Neuronal stem cell (in vitro differentiated cells): Measurements from ENCODE around the gene ATP6V0E1. TPM values are rescaled to one million over a fixed set of nuclear protein-coding genes. Genes with fewer than 3 reads are reported as not detected.

Experiments used
- DNase-seq: peaks from one replicate; pipeline ENCODE4 v3.0.0-alpha.2; 2013; ENCODE audit warnings: low spot score
- H2AFZ ChIP-seq: one replicate; pipeline ENCODE4 v1.6.1; 2013; ENCODE audit warnings: mild to moderate bottlenecking, low read length, inconsistent platforms
- H2AK5ac ChIP-seq: 2 replicates; pipeline ENCODE4 v1.6.1; 2013; ENCODE audit warnings: low read depth, mild to moderate bottlenecking, inconsistent platforms, low read length, moderate library complexity, mixed read lengths
- H2BK120ac ChIP-seq: 2 replicates; pipeline ENCODE4 v1.6.1; 2013; ENCODE audit warnings: low read depth, mild to moderate bottlenecking, inconsistent platforms, low read length, moderate library complexity, mixed read lengths
- H2BK12ac ChIP-seq: one replicate; pipeline ENCODE4 v1.6.1; 2013; ENCODE audit warnings: low read length, inconsistent platforms
- H2BK15ac ChIP-seq: 2 replicates; pipeline ENCODE4 v1.6.1; 2013; ENCODE audit warnings: mild to moderate bottlenecking, low read length, inconsistent platforms, mixed read lengths
- H2BK5ac ChIP-seq: one replicate; pipeline ENCODE4 v1.6.1; 2013; ENCODE audit warnings: inconsistent platforms, mild to moderate bottlenecking, low read length, moderate library complexity
- H3K14ac ChIP-seq: one replicate; pipeline ENCODE4 v1.6.1; 2013; ENCODE audit warnings: low read length, inconsistent platforms
- H3K18ac ChIP-seq: 2 replicates; pipeline ENCODE4 v1.6.1; 2013; ENCODE audit warnings: low read length, inconsistent platforms
- H3K23ac ChIP-seq: 2 replicates; pipeline ENCODE4 v1.6.1; 2013; ENCODE audit warnings: low read depth, mild to moderate bottlenecking, mixed read lengths, low read length, inconsistent platforms; ENCODE audit not compliant: poor library complexity
- H3K27ac ChIP-seq: replicated peaks from 3 replicates; pipeline ENCODE4 v1.5.1; 2013; ENCODE audit warnings: low read length, inconsistent platforms
- H3K27me3 ChIP-seq, 3 experiments: 2 replicates each; pipeline ENCODE4 v1.6.1; 2013; ENCODE audit warnings: low read length in 3 of 3, mild to moderate bottlenecking in 2 of 3, inconsistent platforms in 1 of 3, low read depth in 1 of 3, mixed read lengths in 1 of 3, moderate library complexity in 1 of 3; ENCODE audit not compliant: control insufficient read depth in 3 of 3, insufficient read depth in 3 of 3
- H3K36me3 ChIP-seq, 2 donors: replicated peaks in 1 of 2; 2 replicates each; pipeline ENCODE4 v1.6.1; 2013; ENCODE audit warnings: low read length in 2 of 2; ENCODE audit not compliant: control insufficient read depth in 2 of 2, insufficient read depth in 2 of 2
- H3K4ac ChIP-seq: 2 replicates; pipeline ENCODE4 v1.6.1; 2013; ENCODE audit warnings: inconsistent platforms, mild to moderate bottlenecking, low read length, moderate library complexity
- H3K4me1 ChIP-seq, 2 donors: 1 replicate in 1 of 2; 2 replicates in 1 of 2; pipeline ENCODE4 v1.6.1; 2013; ENCODE audit warnings: low read length in 2 of 2, low read depth in 1 of 2; ENCODE audit not compliant: control insufficient read depth in 2 of 2, insufficient read depth in 1 of 2
- H3K4me2 ChIP-seq: one replicate; pipeline ENCODE4 v1.6.1; 2013; ENCODE audit warnings: mild to moderate bottlenecking, low read length, inconsistent platforms; ENCODE audit not compliant: insufficient read depth, poor library complexity, severe bottlenecking
- H3K4me3 ChIP-seq, 2 donors: 2 replicates each; pipeline ENCODE4 v1.5.1; 2013; ENCODE audit warnings: low read length in 2 of 2, mild to moderate bottlenecking in 2 of 2, inconsistent platforms in 1 of 2, moderate library complexity in 1 of 2
- H3K79me1 ChIP-seq: one replicate; pipeline ENCODE4 v1.6.1; 2013; ENCODE audit warnings: low read depth, mild to moderate bottlenecking, inconsistent platforms, low read length, moderate library complexity
- H3K9ac ChIP-seq: one replicate; pipeline ENCODE4 v1.6.1; 2013; ENCODE audit warnings: mild to moderate bottlenecking, low read depth, low read length, inconsistent platforms; ENCODE audit not compliant: poor library complexity
- H3K9me3 ChIP-seq, 2 donors: replicated peaks in 1 of 2; 2 replicates each; pipeline versions ENCODE3 to v1.6.1; 2013; ENCODE audit warnings: low read length in 2 of 2, mild to moderate bottlenecking in 2 of 2, inconsistent platforms in 1 of 2, low read depth in 1 of 2, mixed read lengths in 1 of 2, moderate library complexity in 1 of 2; ENCODE audit not compliant: control insufficient read depth in 2 of 2, insufficient read depth in 1 of 2
- H4K8ac ChIP-seq: one replicate; pipeline ENCODE4 v1.6.1; 2013; ENCODE audit warnings: low read depth, mild to moderate bottlenecking, inconsistent platforms, low read length, moderate library complexity
- H4K91ac ChIP-seq: one replicate; pipeline ENCODE4 v1.6.1; 2013; ENCODE audit warnings: low read length, low read depth, mild to moderate bottlenecking, inconsistent platforms; ENCODE audit not compliant: poor library complexity
- WGBS, 2 donors: extraction: QIAGEN DNeasy Blood & Tissue Kit; methylation state at CpG; one replicate each; pipeline ENCODE4 v1.1.7; 2013; ENCODE audit warnings: missing lambda C conversion rate in 2 of 2, mixed read lengths in 1 of 2; ENCODE audit not compliant: insufficient read length in 2 of 2, insufficient replicate concordance in 1 of 2; ENCODE audit errors: extremely low coverage in 2 of 2; 5-methylcytosine and 5-hydroxymethylcytosine counted together
- polyA plus RNA-seq, 2 experiments: library from polyadenylated mRNA; stranded (reverse); fragments of 200-250 nt; gene quantifications; one replicate each; pipeline ENCODE4 v1.2.3, GENCODE V29; 2013

The ATP6V0E1 gene
- polyA plus RNA-seq (2013, experiment 1 of 2): 82.7 TPM
- polyA plus RNA-seq (2013, experiment 2 of 2): 83.3 TPM

DNA sequence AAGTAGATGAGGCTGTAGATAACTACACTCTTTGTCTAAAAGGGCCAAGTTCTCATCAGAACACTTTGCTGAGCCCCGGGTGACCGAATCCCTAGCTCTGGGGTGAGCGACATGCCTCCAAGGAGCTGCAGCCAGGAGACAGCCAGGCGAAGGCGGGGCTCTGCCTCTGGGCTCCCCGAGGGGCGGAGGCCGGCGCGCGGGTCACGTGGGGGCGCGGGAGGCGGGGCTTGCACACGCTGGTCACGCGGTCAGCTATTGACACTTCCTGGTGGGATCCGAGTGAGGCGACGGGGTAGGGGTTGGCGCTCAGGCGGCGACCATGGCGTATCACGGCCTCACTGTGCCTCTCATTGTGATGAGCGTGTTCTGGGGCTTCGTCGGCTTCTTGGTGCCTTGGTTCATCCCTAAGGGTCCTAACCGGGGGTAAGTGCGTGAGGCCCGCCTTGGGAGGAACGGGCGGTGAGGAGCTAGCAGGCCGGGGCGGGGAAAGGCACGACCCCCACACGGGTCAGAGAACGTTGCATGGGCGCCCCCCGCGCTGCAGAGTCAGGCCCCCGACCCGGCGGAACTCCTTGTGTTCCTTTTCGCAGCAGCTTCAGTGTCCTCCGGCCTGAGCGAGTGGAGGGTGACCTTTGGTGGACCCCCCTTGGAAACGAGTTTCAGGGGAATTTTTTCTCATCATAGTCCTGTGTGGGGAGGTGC, at the start of gene ATP6V0E1:
Gene ATP6V0E1, plus strand, starts transcription at position 230 of the 702 bp plus-strand sequence. Its CDS starts 90 bp downstream, at position 320.
- no CpG with 5 or more reads among the region's 49 CpGs for WGBS, 2 donors
- Histone ChIP-seq H3K4me1 (peaks cover 0 to 2% of the 10 kb centered on the region in 2 donors), H3K23ac (peak within 1 kb of the TSS; percentile 90), H3K4ac (no peak within 1 kb of the TSS), H2BK5ac (no peak within 1 kb of the TSS), H2AK5ac (no peak within 1 kb of the TSS), H3K9ac (peak within 1 kb of the TSS; percentile 97), H4K8ac (no peak within 1 kb of the TSS), H3K4me2 (peak within 1 kb of the TSS; percentile 66), H3K79me1 (peaks cover 4% of the 10 kb centered on the region), H2AFZ (peak within 1 kb of the TSS; percentile 87), H2BK120ac (no peak within 1 kb of the TSS), H2BK12ac (no peak within 1 kb of the TSS), H3K9me3 (no peaks in the 10 kb centered on the region), H3K27ac (peak within 1 kb of the TSS; percentile 17), H3K14ac (no peak within 1 kb of the TSS), H2BK15ac (no peak within 1 kb of the TSS), H4K91ac (no peak within 1 kb of the TSS), H3K18ac (peak within 1 kb of the TSS; percentile 87), H3K36me3 (peaks cover 4 to 30% of the 10 kb centered on the region in 2 donors), H3K4me3 (peak within 1 kb of the TSS; percentile 83 to 93), H3K27me3 (no peaks in the 10 kb centered on the region)
- peak; percentile 89 for DNase-seq

DNA sequence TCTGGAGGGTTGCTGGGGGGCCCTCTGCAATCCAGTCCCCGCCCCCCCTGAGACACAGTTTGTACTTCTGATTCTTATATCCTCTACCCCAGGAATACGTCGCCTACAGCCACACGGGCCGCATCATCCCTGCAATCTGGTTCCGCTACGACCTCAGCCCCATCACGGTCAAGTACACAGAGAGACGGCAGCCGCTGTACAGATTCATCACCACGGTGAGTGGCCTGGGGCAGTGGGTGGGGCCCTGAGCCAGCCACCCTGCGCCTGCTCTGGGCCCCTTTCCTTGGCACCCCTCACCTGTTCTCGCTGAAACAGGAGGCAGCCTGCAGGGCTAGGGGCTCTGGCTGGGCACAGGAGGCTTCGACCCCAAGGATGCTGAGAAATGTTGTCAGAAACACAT, 48.5 kb upstream of the ATP6V0E1 start:
- no peak overlapping the region for H2BK15ac ChIP-seq
- H4K91ac ChIP-seq: no peak overlapping the region
- H3K4me2 ChIP-seq: no peak overlapping the region
- peaks cover 16 to 72% of the 10 kb centered on the region in 2 donors for H3K36me3 ChIP-seq
- H4K8ac ChIP-seq: no peak overlapping the region
- H3K23ac ChIP-seq: no peak overlapping the region
- H2AK5ac ChIP-seq: no peak overlapping the region
- H3K4me3 ChIP-seq: no peak overlapping the region
- WGBS, 2 donors: no CpG with 5 or more reads among the region's 14 CpGs
- H3K14ac ChIP-seq: no peak overlapping the region
- H3K9me3 ChIP-seq: no peaks in the 10 kb centered on the region
- no peak for DNase-seq
- H3K27ac ChIP-seq: no peak overlapping the region
- H2BK5ac ChIP-seq: peak overlapping the region; percentile 40
- no peak overlapping the region for H2BK120ac ChIP-seq
- H3K79me1 ChIP-seq: peaks cover 7% of the 10 kb centered on the region
- H2AFZ ChIP-seq: no peak overlapping the region
- H2BK12ac ChIP-seq: no peak overlapping the region
- peaks cover 8% of the 10 kb centered on the region in 2 donors for H3K4me1 ChIP-seq
- H3K9ac ChIP-seq: no peak overlapping the region
- no peak overlapping the region for H3K4ac ChIP-seq
- H3K18ac ChIP-seq: no peak overlapping the region
- H3K27me3 ChIP-seq: no peaks in the 10 kb centered on the region

DNA sequence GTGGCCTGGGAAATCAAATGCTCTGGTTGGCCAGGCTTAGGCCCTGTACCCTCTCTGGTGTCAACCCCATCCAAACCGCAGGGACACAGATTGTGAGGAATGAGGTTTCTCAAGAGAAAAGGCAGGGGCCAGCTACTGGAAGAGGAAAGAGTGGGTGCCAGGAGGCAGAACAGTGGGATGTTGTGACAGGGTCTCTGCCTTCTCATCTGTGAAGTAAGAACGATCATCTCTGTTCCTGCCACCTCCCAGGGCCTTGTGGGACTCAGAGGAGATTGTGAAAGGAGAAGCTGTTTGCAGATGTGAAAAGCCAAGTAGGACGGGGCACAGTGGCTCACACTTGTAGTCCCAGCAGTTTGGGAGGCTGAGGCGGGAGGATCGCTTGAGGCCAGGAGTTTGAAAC, 47.2 kb upstream of the ATP6V0E1 start:
- Histone ChIP-seq H3K27me3 (no peaks in the 10 kb centered on the region), H3K4me3 (no peak overlapping the region), H3K9ac (peak overlapping the region; percentile 22), H3K79me1 (peaks cover 7% of the 10 kb centered on the region), H3K9me3 (no peaks in the 10 kb centered on the region), H4K8ac (no peak overlapping the region), H2BK5ac (no peak overlapping the region), H3K4ac (no peak overlapping the region), H3K14ac (no peak overlapping the region), H3K36me3 (peaks cover 20 to 82% of the 10 kb centered on the region in 2 donors), H2BK12ac (no peak overlapping the region), H3K4me1 (peaks cover 8% of the 10 kb centered on the region in 2 donors), H3K4me2 (no peak overlapping the region), H2BK15ac (no peak overlapping the region), H3K18ac (no peak overlapping the region), H2AFZ (no peak overlapping the region), H3K27ac (no peak overlapping the region), H4K91ac (no peak overlapping the region), H2BK120ac (no peak overlapping the region), H2AK5ac (no peak overlapping the region), H3K23ac (no peak overlapping the region)
- DNase-seq: no peak
- no CpG with 5 or more reads among the region's 5 CpGs for WGBS, 2 donors

DNA sequence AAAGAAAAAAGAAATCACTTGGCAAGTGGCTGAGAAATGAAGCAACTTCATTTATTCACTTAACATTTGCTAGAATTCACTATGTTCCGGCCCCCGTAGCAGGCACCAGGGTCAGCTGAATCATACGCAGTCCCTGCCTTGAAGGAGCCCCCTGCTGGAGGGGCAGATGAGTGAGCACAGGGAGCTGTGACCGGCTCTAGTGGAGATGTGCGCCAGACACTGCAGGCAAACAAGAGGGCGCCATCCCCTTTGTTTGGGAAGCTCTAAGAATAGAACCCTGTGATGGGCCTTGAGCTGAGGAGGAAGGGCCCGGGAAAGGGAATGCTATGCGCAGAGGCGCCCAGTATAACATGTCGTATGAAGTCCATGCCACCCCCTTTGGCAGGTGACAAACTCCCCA, 44.5 kb upstream of the ATP6V0E1 start:
- Histone ChIP-seq H2AK5ac (no peak overlapping the region), H3K4ac (peak overlapping the region; percentile 37), H2BK12ac (no peak overlapping the region), H3K9me3 (no peaks in the 10 kb centered on the region), H3K27me3 (no peaks in the 10 kb centered on the region), H4K91ac (no peak overlapping the region), H3K4me3 (no peak overlapping the region), H2AFZ (no peak overlapping the region), H3K23ac (no peak overlapping the region), H2BK5ac (no peak overlapping the region), H4K8ac (no peak overlapping the region), H3K27ac (no peak overlapping the region), H2BK15ac (peak overlapping the region; percentile 6), H3K9ac (no peak overlapping the region), H3K79me1 (peaks cover 7% of the 10 kb centered on the region), H3K4me1 (peaks cover 8% of the 10 kb centered on the region in 2 donors), H3K18ac (no peak overlapping the region), H2BK120ac (no peak overlapping the region), H3K36me3 (peaks cover 25 to 88% of the 10 kb centered on the region in 2 donors), H3K4me2 (no peak overlapping the region), H3K14ac (no peak overlapping the region)
- WGBS, 2 donors: no CpG with 5 or more reads among the region's 10 CpGs
- no peak for DNase-seq
